IPS-11a (cell line): ENCODE measurements around the gene OPN5.

Experiments used
- H3K4me3 ChIP-seq: one replicate; pipeline ENCODE4 v1.5.1; 2013; ENCODE audit warnings: low read depth, low read length, control low read depth

Gene OPN5

GRCh38 chr6:47787620-47788497 is 6.0 kb downstream of the OPN5 start:
- no peak overlapping the region for H3K4me3 ChIP-seq

GRCh38 chr6:47788498-47788884 is 6.7 kb downstream of the OPN5 start:
- H3K4me3 ChIP-seq: no peak overlapping the region

- no peak overlapping the region for H3K4me3 ChIP-seq
These were observed 7.7 kb downstream of the OPN5 start for GRCh38 chr6:47789553-47789952.

- H3K4me3 ChIP-seq: no peak overlapping the region
These were observed 10.4 kb downstream of the OPN5 start for GRCh38 chr6:47792216-47792733.

GRCh38 chr6:47794577-47795135 is 12.8 kb downstream of the OPN5 start:
- no peak overlapping the region for H3K4me3 ChIP-seq

- no peak overlapping the region for H3K4me3 ChIP-seq
These were observed 20.2 kb downstream of the OPN5 start for GRCh38 chr6:47801984-47802383.

- no peak overlapping the region for H3K4me3 ChIP-seq
These were observed 23.0 kb downstream of the OPN5 start for GRCh38 chr6:47804821-47805220.

- H3K4me3 ChIP-seq: no peak overlapping the region
These were observed 28.0 kb downstream of the OPN5 start for GRCh38 chr6:47809873-47810272.

- no peak overlapping the region for H3K4me3 ChIP-seq
These were observed 29.1 kb downstream of the OPN5 start for GRCh38 chr6:47810885-47811284.

GRCh38 chr6:47811443-47811842 is 29.6 kb downstream of the OPN5 start:
- H3K4me3 ChIP-seq: no peak overlapping the region

- no peak overlapping the region for H3K4me3 ChIP-seq
These were observed 35.9 kb downstream of the OPN5 start for GRCh38 chr6:47817749-47818148.

GRCh38 chr6:47819461-47819860 is 37.6 kb downstream of the OPN5 start:
- no peak overlapping the region for H3K4me3 ChIP-seq

- H3K4me3 ChIP-seq: no peak overlapping the region
These were observed 41.2 kb downstream of the OPN5 start for GRCh38 chr6:47822856-47823554.

- no peak overlapping the region for H3K4me3 ChIP-seq
These were observed 50.7 kb downstream of the OPN5 start for GRCh38 chr6:47832386-47833100.

GRCh38 chr6:47834196-47834595 is 52.4 kb downstream of the OPN5 start:
- no peak overlapping the region for H3K4me3 ChIP-seq

- H3K4me3 ChIP-seq: no peak overlapping the region
These were observed 54.2 kb downstream of the OPN5 start for GRCh38 chr6:47836046-47836445.

GRCh38 chr6:47836639-47837038 is 54.8 kb downstream of the OPN5 start:
- H3K4me3 ChIP-seq: no peak overlapping the region

- H3K4me3 ChIP-seq: no peak overlapping the region
These were observed 57.8 kb downstream of the OPN5 start for GRCh38 chr6:47839645-47840044.

- H3K4me3 ChIP-seq: no peak overlapping the region
These were observed 63.0 kb downstream of the OPN5 start for GRCh38 chr6:47844881-47845280.

- H3K4me3 ChIP-seq: no peak overlapping the region
These were observed 64.9 kb downstream of the OPN5 start for GRCh38 chr6:47846752-47847151.

GRCh38 chr6:47851091-47851490 is 69.3 kb downstream of the OPN5 start:
- no peak overlapping the region for H3K4me3 ChIP-seq
